ENCODE data around the gene SELENOM. TPM values are rescaled to one million over a fixed set of nuclear protein-coding genes. Genes with fewer than 3 reads are reported as not detected.
A peak's percentile ranks its signal among the peaks of the same experiment; 100 is the strongest.

The SELENOM gene
- total RNA-seq, 1 donor from 2014 or later: 86.8 TPM

GRCh38 chr22:31106001-31106571, 1.3 kb downstream of the SELENOM start:
- no peak for TF ChIP-seq CTCF (IDR thresholded peaks at IDR 0.05)
- Histone ChIP-seq H3K27me3 (ENCODE audit: low read depth) (no peaks in the 10 kb centered on the region), H3K27ac (peak overlapping the region; percentile 93), H3K4me1 (peaks cover 10% of the 10 kb centered on the region), H3K4me3 (peak overlapping the region; percentile 81), H3K9me3 (no peaks in the 10 kb centered on the region), H3K36me3 (peaks cover 9% of the 10 kb centered on the region)
- no peak for ATAC-seq
- intact Hi-C loops (cut with DNase I): no loop called here
- DNase-seq: no peak

GRCh38 chr22:31105282-31105929, 2.0 kb downstream of the SELENOM start:
- peak overlapping the region; percentile 93 for H3K27ac ChIP-seq
- DNase-seq: no peak
- intact Hi-C loops (cut with DNase I): no loop called here
- no peak for ATAC-seq
- TF ChIP-seq CTCF (IDR thresholded peaks at IDR 0.05): no peak
- H3K9me3 ChIP-seq: no peaks in the 10 kb centered on the region
- H3K36me3 ChIP-seq: peaks cover 13% of the 10 kb centered on the region
- peaks cover 10% of the 10 kb centered on the region for H3K4me1 ChIP-seq
- peak overlapping the region; percentile 81 for H3K4me3 ChIP-seq
- H3K27me3 ChIP-seq (ENCODE audit: low read depth): no peaks in the 10 kb centered on the region

DNA sequence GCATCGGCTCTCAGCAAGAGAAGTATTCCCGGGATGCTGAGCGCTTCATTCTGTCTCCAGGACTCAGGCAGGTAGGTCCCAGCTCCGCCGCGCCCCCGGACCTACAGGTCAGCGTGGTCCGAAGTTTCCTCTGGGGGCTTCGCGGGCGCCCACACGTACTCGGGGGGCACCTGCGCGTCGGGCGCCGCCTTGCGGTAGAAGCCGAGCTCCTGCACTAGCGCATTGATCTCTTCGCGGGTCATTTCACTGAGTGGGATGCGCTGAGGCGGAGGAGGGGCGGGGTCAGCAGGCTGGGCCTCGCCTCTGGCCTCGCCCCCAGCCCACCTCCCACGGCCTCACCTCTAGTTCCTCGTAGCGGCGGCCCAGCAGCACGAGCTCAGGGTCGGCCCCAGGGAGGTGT, 2.5 kb downstream of the SELENOM start:
- H3K27ac ChIP-seq: no peak overlapping the region
- no peak overlapping the region for H3K4me3 ChIP-seq
- peaks cover 16% of the 10 kb centered on the region for H3K36me3 ChIP-seq
- H3K9me3 ChIP-seq: no peaks in the 10 kb centered on the region
- ATAC-seq: no peak
- no peaks in the 10 kb centered on the region for H3K27me3 ChIP-seq (ENCODE audit: low read depth)
- no peak for TF ChIP-seq CTCF (IDR thresholded peaks at IDR 0.05)
- intact Hi-C loops (cut with DNase I): no loop called here
- H3K4me1 ChIP-seq: peaks cover 10% of the 10 kb centered on the region
- DNase-seq: no peak

DNA sequence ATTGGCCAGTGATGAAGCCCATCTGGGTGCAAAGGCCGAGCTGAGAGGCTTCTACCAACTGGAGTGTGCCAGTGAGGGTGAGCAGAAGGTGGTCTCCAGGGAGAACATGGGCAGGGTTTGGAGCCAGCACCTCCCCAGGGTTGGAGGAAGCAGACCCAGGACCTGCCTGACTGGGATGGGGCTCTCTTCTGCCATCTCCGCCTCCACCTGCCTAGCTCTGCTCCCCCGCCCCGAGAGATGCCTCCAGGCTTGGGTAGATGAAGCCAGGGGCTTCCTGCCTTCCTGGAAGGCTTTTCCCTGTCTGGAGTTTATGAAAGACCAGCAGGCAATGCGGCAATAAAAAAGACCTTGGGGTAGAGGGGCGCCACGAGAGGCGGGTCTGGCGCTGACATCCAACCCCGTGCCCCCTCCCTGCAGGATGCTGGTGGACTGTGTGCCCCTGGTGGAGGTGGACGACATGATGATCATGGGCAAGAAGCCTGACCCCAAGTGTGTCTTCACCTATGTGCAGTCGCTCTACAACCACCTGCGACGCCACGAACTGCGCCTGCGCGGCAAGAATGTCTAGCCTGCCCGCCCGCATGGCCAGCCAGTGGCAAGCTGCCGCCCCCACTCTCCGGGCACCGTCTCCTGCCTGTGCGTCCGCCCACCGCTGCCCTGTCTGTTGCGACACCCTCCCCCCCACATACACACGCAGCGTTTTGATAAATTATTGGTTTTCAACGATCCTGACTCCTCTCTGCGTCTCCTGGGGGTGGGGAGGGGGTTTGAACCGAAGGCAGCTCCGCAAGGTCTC, 3.3 kb downstream of the SELENOM start:
- peaks cover 24% of the 10 kb centered on the region for H3K36me3 ChIP-seq
- DNase-seq: no peak

GRCh38 chr22:31103111-31103510, 4.3 kb downstream of the SELENOM start:
- peaks cover 8% of the 10 kb centered on the region for H3K4me1 ChIP-seq
- no peak for TF ChIP-seq CTCF (IDR thresholded peaks at IDR 0.05)
- H3K9me3 ChIP-seq: no peaks in the 10 kb centered on the region
- H3K27me3 ChIP-seq (ENCODE audit: low read depth): no peaks in the 10 kb centered on the region
- intact Hi-C loops (cut with DNase I): no loop called here
- ATAC-seq (no peak), DNase-seq (no peak)
- H3K27ac ChIP-seq: peak overlapping the region; percentile 36
- no peak overlapping the region for H3K4me3 ChIP-seq
- H3K36me3 ChIP-seq: peaks cover 34% of the 10 kb centered on the region

More for the DNA sequence above, 3.3 kb downstream of the SELENOM start:
- no peak for ATAC-seq
- H3K27ac ChIP-seq: no peak overlapping the region
- H3K4me1 ChIP-seq: peaks cover 10% of the 10 kb centered on the region
- H3K9me3 ChIP-seq: no peaks in the 10 kb centered on the region
- no peaks in the 10 kb centered on the region for H3K27me3 ChIP-seq (ENCODE audit: low read depth)
- no peak for TF ChIP-seq CTCF (IDR thresholded peaks at IDR 0.05)
- H3K4me3 ChIP-seq: no peak overlapping the region
- intact Hi-C loops (cut with DNase I): no loop called here
